ENCODE data around the gene NTRK2.

GRCh38 chr9:84846906-84847305, 177.4 kb downstream of the NTRK2 start:
- TF ChIP-seq CTCF (conservative IDR thresholded peaks at IDR 0.05) (no peak), EZH2 (IDR thresholded peaks at IDR 0.05; ENCODE audit: low read depth) (no peak)
